Erythroblast (primary cell): ENCODE data around the gene KLHDC8A.

Experiments used
- GATA1 ChIP-seq: IDR thresholded peaks from 2 replicates; pipeline ENCODE4 v1.6.1; 2011; ENCODE audit warnings: low read depth, mild to moderate bottlenecking, control low read depth, low read length, moderate library complexity
- POLR2A ChIP-seq: IDR thresholded peaks from 2 replicates; pipeline ENCODE4 v1.6.1; 2011; ENCODE audit warnings: mild to moderate bottlenecking, low read length

DNA sequence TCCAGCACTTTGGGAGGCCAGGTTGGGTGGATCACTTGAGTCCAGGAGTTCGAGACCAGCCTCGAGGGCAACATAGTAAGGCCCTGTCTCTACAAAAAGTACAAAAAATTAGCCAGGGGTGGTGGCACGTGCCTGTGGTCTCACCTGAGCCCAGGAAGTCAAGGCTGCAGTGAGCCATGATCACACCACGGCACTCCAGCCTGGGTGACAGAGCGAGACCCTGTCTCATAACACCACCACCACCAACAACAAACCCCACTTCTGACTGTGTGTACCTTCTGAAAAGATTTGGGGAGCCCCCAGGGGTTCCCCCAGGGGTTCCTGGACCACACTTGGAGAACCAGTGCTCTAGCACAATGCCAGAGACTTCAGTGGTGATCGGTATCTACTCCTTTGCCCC, 65.1 kb downstream of the KLHDC8A start:
- no peak for TF ChIP-seq POLR2A
- TF ChIP-seq GATA1 = no peak
